Hindlimb muscle (tissue), 1 donor: ENCODE results near the gene ATP2B3. TPM values are rescaled to one million over a fixed set of nuclear protein-coding genes. Genes with fewer than 3 reads are reported as not detected.

ENCODE experiments used
- DNase-seq: peaks from one replicate; pipeline ENCODE4 v3.0.0-alpha.2; 2013
- polyA plus RNA-seq: library from polyadenylated mRNA; unstranded; fragments of 120-200 nt; gene quantifications from one replicate; pipeline ENCODE4 v1.2.1, GENCODE V29; 2013; ENCODE audit not compliant: insufficient read length

ATP2B3 gene
- polyA plus RNA-seq, 1 donor, result 0.36 TPM

- DNase-seq, result no peak
Observed at GRCh38 chrX:153576239-153576870, 58.9 kb downstream of the ATP2B3 start.

DNA sequence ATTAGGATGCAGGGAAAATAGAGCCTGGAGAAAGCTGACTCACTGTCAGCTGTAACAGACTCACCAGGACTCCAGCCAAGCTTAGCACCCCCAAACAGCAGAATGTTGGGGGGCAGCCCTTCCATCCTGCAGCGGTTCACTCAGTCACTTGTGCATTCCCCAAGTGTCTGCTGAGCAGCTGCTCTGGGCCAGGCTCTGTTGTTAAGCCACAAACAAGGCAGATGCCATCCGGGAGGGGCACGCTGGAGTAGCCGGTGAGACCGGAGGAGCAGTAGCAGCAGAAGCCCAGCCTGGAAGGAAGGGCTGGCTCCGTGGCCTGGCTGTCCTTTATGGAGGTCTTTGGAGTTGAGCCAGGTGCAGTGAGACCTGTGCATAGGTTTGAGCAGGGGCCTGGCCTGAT lies 59.5 kb downstream of the ATP2B3 start:
- DNase-seq, result no peak

- no peak for DNase-seq
Observed at GRCh38 chrX:153578200-153578835, 60.9 kb downstream of the ATP2B3 start.

DNA sequence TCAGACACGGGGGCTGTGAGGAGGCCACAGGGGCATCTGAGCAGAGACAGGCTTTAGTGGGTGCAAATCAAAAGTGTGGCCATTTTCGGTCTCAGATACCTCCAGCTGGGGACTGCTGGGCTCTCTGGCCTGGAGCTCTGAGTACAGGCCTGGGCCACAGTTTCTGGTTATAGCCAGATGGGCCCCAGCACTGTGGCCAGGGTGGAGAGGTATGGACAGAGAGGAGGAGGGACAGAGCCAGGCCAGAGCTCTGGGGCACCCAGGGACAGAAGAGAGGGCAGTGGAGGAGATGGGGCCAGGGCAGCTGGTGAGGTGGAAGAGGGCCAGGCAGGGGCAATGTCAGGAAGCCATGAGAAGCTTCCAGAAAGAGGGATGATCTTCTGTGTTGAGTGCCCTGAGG lies 61.4 kb downstream of the ATP2B3 start:
- DNase-seq, result no peak

GRCh38 chrX:153580700-153581386 lies 63.4 kb downstream of the ATP2B3 start:
- DNase-seq, result no peak

DNA sequence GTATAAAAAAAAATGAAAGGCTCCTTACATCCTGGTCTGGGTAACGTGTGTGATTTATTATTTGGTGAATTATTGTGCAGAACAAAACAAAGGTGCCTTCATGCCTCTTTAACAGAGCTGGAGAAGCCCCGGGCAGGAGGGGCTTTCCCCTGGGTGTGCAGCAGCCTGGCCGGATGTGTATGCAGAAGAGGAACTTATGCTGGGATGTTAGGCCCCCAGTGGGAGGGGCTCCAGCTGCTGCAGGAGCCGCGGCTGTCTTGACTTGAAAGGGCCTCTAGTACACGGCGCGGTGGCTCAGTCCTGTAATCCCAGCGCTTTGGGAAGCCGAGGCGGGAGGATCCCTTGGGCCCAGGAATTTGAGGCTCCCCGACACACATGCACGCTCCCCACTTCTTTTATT lies 65.5 kb downstream of the ATP2B3 start:
- DNase-seq, result peak; percentile 52

- DNase-seq, result no peak
Observed at GRCh38 chrX:153583433-153583832, 66.0 kb downstream of the ATP2B3 start.

DNA sequence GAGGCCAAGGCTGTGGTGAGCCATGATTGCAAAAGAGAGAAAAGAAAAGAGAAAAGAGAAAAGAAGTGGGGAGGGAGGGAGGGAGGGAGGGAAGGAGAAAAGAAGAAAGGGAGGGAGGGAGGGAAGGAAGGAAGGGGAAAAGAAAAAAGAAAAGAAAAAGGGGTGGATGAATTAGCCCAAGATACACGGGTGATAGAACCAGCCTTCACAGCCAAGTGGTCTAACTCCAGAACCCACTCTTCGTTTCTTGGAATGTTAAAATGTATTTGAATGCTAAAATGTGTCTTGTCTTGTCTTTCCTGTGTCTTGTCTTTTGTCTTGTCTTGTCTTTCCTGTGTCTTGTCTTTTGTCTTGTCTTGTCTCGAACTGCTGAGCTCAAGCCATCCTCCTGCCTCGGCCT lies 68.4 kb downstream of the ATP2B3 start:
- DNase-seq, result no peak

DNA sequence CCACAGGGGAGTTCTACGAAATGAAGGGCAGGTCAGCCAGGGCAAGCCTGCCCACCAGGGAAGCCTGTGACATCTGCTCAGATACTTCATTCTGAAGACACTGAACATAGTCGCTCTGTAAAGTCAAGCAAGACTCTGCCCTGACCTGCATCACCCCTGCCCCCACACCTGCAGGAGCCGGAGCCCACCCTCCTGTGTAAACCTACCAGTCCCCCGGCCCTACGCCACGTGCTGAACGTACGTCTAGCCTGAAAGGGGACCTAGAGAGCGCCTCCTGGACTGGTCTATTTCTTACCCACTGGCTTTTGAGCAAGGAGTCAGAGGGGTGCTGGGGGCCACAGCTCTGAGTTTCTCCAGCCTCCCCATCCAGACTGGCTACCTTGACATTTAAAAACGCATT lies 69.9 kb downstream of the ATP2B3 start:
- DNase-seq, result no peak

DNA sequence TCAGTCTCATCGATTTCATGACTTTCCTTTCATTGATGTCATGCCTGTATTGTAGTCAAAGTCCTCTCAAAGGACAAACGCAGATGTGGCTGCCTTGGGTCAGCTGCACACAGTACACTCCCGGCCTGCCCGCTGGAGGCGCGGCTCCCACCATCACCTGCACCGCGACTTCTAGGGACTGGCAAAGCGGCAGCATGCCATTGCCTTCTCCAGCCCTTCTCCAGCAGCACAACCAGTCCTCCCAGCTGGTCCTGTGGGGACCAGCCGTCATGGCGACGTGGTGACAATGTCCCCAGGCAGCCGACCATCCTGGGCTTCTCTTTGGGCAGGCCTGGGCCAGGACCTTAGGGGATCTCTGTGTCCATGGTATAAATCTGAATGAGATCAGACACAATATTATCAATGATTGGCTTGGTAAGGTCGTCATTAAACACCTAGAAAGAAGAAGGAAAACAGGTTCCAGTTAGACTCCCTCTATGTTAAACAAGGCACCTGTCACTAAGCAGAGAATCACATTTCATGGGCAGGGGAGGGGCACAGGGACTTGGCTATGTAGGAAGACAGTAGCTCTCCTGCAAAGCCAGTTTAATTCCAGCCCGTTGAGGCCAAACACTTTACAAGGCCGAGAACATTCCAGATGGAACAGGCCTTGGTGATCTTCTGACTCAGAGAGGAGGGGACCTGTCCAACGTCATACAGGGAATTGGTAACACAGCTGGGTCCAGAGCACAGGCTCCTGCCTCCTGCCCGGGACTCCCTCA lies 70.8 kb downstream of the ATP2B3 start:
- DNase-seq, result no peak

GRCh38 chrX:153588782-153589446 lies 71.5 kb downstream of the ATP2B3 start:
- DNase-seq, result no peak

DNA sequence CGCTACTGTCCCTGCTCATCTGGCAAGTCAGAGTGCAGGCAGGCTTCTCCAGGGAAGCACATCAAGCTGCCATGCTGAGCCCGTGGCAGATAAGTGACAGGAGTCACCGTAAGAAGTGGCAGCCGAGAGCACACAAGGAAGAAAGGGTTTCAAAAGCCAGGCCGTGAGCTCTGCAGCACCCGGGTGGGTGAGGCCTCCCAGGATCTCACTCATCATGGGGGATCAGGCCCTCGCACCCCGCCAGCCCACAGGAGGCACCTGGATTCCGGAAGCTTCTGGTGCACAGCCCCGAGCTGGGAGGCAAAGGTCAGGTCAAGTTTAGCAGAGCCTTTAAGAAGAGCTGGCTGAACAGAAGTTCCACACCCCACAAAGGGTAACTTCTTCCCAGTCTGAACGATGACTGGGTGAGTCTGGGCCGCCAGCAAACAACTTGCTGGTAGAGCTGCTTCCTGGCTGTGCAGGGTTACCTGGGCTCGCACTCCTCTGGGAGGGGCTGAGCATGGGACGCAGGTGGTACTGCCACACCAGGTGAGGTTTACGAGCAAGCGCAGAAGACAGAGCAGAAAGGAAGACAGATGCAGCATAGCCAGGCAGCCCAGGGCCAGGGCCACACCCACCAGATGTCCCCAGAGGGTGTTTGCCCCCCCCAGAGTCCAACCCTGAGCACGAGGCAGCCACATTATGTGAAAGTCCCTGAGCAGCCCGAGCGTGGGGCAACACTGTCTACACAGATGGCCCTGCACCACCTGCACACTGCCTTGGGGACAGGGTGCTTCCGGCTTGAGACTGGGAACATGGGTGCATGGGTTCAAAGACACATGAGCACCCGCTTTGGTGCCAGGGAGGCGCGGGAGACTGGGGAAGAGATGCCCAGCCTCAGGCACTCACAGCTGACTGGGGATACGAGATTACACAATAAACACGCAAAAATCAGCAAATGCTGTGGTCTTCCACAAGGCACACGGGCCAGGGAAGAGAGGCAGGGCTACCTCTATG lies 73.8 kb downstream of the ATP2B3 start:
- DNase-seq, result no peak

GRCh38 chrX:153592091-153592833 lies 74.8 kb downstream of the ATP2B3 start:
- no peak for DNase-seq

DNA sequence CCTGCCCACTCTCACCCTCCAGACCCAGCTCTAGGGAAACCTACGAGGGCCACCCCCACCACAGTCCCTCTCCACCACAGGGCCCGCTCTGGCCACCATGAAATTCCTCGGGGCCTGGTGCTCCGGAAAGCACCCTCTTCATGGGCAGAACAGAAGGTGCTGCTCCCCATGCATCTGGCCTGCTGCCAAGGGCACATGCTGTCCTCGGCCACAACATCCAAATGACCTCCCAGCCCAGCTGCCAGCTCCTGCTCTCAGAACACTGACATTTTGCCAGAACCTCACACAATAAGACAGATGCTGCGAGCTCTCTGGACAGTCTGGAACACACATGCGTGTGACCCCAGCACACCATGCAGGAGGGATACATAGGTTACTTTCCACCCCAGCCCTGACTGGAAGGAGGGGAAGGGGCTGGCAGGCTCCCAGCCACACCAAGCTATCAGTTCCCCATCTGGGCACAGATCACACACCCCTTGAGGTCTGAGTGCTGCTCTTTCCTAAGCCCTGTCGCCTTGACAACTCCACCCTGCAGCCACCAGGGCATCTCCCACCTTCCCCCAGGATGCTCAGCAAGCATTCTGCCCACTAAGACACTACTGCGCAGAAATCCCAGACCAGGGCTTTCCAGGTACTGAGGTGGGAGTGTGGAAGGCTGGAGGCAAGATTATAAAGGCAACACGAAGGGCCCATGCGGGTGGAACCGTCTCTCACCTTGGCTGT lies 75.7 kb downstream of the ATP2B3 start:
- DNase-seq, result no peak

DNA sequence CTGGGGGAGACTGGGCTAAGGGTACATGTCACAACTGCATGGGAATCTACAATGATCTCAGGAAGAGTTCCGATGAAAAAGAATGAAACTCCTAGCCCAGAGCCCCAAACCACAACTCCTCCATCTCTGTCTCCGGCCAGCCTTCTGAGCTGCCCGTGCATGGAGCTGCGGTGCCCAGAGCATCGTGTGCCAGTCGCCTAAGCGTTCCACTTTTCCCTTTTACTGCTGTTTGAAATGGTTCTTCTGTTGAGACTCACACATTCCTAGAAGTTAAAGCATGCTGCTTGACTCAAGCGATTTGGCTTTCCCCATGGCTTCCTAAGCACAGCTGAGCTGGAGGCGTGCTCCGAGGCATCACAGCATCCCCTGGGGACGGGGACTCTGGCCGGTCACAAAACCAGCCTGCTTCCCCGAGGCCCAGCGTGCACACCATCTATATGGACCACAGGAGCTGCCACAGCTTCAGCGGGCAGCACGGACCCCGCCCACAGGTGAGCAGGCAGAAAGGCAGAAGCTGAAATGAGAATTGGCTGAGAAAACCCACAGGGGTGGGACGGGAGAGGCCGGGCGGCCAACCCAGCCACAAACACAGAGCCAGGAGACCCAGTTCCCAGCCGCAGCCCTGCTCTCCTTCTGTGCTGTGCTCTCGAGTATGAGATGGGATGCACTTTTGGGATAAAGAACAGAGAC lies 76.5 kb downstream of the ATP2B3 start:
- no peak for DNase-seq

DNA sequence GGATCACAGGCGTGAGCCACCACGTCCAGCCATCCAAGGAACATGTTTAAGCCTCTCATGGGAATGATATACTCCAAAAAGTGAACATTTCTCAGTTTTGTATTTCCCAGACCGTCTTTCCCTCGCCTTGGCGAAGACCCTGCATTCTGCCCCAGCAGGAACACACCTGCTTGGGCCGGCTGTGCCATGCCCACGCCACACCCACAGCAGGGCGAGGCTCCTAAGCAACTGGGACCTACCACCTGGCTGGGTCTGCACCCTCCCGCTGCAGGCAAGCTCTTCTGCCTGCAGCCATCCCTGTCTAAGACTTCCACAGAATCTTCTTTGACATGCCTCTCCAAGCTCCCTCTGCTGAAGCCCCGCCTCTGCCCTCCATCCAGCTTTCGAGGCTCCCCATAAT lies 77.9 kb downstream of the ATP2B3 start:
- DNase-seq, result no peak

GRCh38 chrX:153595859-153596857 lies 78.7 kb downstream of the ATP2B3 start:
- DNase-seq, result no peak
